ENCODE data around the gene APBA1. TPM values are rescaled to one million over a fixed set of nuclear protein-coding genes. Genes with fewer than 3 reads are reported as not detected.

APBA1 gene
- total RNA-seq, 2 donors from 2014 or later: 6.3 to 7.5 TPM

DNA sequence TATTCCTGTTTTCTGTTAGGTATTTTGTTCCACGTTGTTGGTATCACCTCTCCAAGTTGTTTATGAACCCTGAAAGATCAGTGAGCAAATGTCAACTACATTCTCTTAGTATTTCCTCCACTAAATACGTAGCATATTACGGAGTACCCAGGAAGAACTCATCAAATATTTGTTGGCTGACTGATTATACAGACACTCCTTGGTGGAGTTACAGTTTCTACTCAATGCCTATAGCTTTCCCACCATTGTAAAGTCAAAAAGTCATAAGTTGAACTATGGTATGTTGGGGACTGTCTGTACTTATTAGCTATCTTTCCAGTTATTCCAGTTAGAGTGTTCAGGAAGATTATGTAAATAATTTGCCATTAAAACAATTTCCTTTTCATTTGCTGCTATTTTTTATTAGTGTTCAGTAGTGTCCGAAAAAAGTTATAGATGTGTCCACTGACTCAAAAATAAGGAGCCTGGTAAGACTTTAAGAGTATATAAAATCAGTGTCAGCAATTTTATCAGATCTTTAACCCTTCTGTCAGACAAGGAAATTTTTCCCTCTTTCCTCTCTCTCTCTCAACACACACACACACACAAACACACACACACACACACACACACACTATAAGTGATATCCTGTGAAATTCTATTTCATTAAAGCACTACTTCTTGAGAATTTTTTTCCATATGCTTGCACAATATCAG is 6.8 kb upstream of the APBA1 start:
- intact Hi-C loops (cut with DNase I): no loop called here
- H3K27ac ChIP-seq: no peak overlapping the region

DNA sequence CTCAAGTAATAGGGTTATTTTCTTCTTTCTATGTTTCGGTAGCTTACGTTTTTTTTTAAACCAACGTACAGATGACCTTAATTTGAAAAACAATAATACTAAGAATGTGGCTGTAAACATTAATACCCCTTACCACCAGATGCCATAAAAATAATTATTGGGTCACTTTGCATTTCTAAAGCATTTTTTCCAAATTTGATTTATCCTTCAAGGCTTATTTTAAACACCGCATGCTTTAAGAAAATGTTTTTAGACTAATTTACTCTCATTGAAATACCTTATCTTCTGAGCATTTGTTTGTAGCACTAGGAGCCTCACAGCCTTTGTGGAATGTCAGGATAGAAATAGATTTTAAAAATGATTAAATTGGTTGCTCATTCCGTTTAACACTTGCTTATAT is 5.8 kb upstream of the APBA1 start:
- no peak overlapping the region for H3K9ac ChIP-seq (ENCODE audit: low read depth in 2 of 2, low read length in 2 of 2)
- no peaks in the 10 kb centered on the region for H3K4me1 ChIP-seq
- intact Hi-C loops (cut with DNase I): no loop called here
- no peaks in the 10 kb centered on the region for H3K9me3 ChIP-seq
- no peaks in the 10 kb centered on the region for H3K36me3 ChIP-seq
- no peak overlapping the region for H3K4me3 ChIP-seq
- TF ChIP-seq, protein P1, sequence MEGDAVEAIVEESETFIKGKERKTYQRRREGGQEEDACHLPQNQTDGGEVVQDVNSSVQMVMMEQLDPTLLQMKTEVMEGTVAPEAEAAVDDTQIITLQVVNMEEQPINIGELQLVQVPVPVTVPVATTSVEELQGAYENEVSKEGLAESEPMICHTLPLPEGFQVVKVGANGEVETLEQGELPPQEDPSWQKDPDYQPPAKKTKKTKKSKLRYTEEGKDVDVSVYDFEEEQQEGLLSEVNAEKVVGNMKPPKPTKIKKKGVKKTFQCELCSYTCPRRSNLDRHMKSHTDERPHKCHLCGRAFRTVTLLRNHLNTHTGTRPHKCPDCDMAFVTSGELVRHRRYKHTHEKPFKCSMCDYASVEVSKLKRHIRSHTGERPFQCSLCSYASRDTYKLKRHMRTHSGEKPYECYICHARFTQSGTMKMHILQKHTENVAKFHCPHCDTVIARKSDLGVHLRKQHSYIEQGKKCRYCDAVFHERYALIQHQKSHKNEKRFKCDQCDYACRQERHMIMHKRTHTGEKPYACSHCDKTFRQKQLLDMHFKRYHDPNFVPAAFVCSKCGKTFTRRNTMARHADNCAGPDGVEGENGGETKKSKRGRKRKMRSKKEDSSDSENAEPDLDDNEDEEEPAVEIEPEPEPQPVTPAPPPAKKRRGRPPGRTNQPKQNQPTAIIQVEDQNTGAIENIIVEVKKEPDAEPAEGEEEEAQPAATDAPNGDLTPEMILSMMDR (IDR thresholded peaks at IDR 0.05): no peak
- no peak overlapping the region for H3K27ac ChIP-seq
- DNase-seq: no peak
- H3K27me3 ChIP-seq: no peaks in the 10 kb centered on the region

More for the DNA sequence above, 6.8 kb upstream of the APBA1 start:
- Histone ChIP-seq H3K36me3 (no peaks in the 10 kb centered on the region), H3K27me3 (no peaks in the 10 kb centered on the region), H3K4me1 (no peaks in the 10 kb centered on the region), H3K9ac (ENCODE audit: low read depth in 2 of 2, low read length in 2 of 2) (no peak overlapping the region), H3K9me3 (no peaks in the 10 kb centered on the region), H3K4me3 (no peak overlapping the region)
- no peak for DNase-seq
- TF ChIP-seq, protein P1 (IDR thresholded peaks at IDR 0.05): no peak

- intact Hi-C loops (cut with DNase I): no loop called here
- TF ChIP-seq, protein P1 (IDR thresholded peaks at IDR 0.05): no peak
- no peaks in the 10 kb centered on the region for H3K9me3 ChIP-seq
- no peaks in the 10 kb centered on the region for H3K36me3 ChIP-seq
- no peak for DNase-seq
- H3K9ac ChIP-seq (ENCODE audit: low read depth in 2 of 2, low read length in 2 of 2): no peak overlapping the region
- H3K27me3 ChIP-seq: no peaks in the 10 kb centered on the region
- no peaks in the 10 kb centered on the region for H3K4me1 ChIP-seq
- no peak overlapping the region for H3K27ac ChIP-seq
- H3K4me3 ChIP-seq: no peak overlapping the region
Observed at GRCh38 chr9:69675563-69675962, 3.4 kb upstream of the APBA1 start.

DNA sequence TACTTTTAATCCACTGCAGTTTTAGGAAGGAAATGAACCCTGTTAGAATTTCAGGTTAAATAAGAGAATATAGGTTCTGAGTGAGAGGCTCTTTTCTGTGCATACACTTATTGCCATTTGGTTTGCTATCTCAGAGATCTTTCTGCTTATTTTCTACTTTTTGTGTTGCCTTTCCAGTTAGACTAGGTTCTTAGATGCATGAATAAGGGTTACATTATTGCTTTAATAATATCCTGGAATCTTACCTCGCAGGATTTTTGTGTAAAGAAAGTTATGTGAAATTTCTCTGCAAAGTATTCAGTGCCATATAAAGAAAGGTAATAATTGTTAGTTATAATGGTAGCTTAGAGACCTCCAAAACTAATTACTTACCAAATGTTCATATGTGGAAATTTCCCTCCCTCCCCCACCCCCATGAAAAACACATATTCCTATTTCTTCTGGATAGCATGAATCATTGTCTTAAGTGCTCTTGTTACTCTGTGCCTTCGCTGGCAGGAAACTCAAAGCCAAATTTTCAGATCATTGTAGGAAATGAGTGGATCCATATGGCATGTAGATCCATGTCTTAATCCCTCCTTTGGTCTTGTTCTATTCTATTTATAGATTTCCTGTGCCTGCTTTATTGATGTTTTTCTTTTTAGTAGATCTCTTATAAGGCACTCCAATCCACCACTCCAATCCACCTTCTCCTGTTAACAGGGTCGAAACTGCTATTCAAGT is 2.7 kb upstream of the APBA1 start:
- H3K4me1 ChIP-seq: no peaks in the 10 kb centered on the region
- intact Hi-C loops (cut with DNase I): loop anchor here (5.0 kb wide), 2 partner anchors 82 to 197 kb away; no protein-coding TSS in a partner anchor
- no peak for DNase-seq
- H3K9ac ChIP-seq (ENCODE audit: low read depth in 2 of 2, low read length in 2 of 2): no peak overlapping the region
- no peak overlapping the region for H3K27ac ChIP-seq
- TF ChIP-seq, protein P1 (IDR thresholded peaks at IDR 0.05): no peak
- H3K4me3 ChIP-seq: no peak overlapping the region
- H3K27me3 ChIP-seq: no peaks in the 10 kb centered on the region
- no peaks in the 10 kb centered on the region for H3K36me3 ChIP-seq
- no peaks in the 10 kb centered on the region for H3K9me3 ChIP-seq

DNA sequence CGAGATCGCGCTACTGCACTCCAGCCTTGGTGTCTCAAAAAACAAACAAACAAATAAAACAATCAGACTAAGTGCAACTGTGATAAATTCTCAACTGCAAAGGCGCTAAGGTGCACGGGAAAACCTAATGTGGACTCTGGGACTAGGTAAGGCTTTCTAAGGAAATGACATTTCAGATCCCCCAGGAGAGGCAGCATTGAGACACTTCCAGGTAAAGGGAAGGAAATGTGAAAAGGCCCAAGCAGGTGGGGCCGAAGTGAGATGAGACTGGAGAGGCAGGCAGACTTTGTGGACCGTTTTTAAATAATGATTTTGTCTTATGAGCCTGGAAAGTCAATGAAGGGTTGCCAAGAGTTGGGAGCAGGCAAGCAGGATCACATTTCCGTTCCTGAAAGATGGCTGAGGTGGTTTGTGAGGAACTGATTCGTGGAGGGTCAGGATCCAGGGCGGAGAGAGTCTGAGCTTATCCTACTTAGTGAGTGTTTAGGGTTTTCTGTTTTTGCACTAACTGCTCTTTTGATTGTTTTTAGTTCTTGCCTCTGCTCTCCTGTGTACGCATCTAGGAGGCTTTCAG is 2.0 kb upstream of the APBA1 start:
- Histone ChIP-seq H3K9me3 (no peaks in the 10 kb centered on the region), H3K27ac (no peak overlapping the region), H3K27me3 (no peaks in the 10 kb centered on the region), H3K9ac (ENCODE audit: low read depth in 2 of 2, low read length in 2 of 2) (no peak overlapping the region), H3K36me3 (no peaks in the 10 kb centered on the region), H3K4me3 (no peak overlapping the region), H3K4me1 (no peaks in the 10 kb centered on the region)
- TF ChIP-seq, protein P1 (IDR thresholded peaks at IDR 0.05): no peak
- DNase-seq: no peak
- intact Hi-C loops (cut with DNase I): loop anchor here (5.0 kb wide), 2 partner anchors 83 to 198 kb away; no protein-coding TSS in a partner anchor

Measured in colonic mucosa (tissue), 4 donors.